Neural progenitor cell (in vitro differentiated cells): ENCODE data around the gene CD44. TPM values are rescaled to one million over a fixed set of nuclear protein-coding genes. Genes with fewer than 3 reads are reported as not detected.

Source experiments
- DNase-seq: peaks from one replicate; pipeline ENCODE4 v3.0.0-alpha.2; 2016; ENCODE audit warnings: low spot score
- H2AFZ ChIP-seq: fragments of 200-600 bp; sonication (generic); replicated peaks from 2 replicates; pipeline ENCODE4 v1.6.1; 2016; ENCODE audit warnings: antibody characterized with exemption
- H3F3A ChIP-seq: fragments of 200-600 bp; sonication (generic); 2 replicates; pipeline ENCODE4 v1.6.1; 2016; ENCODE audit warnings: antibody characterized with exemption, low read depth
- H3K27ac ChIP-seq: fragments of 200-600 bp; sonication (generic); 2 replicates; pipeline ENCODE4 v1.5.1; 2016; ENCODE audit warnings: mild to moderate bottlenecking
- H3K27me3 ChIP-seq: fragments of 200-600 bp; sonication (generic); 2 replicates; pipeline ENCODE4 v1.6.1; 2016; ENCODE audit warnings: mild to moderate bottlenecking, moderate library complexity
- H3K36me3 ChIP-seq: fragments of 200-600 bp; sonication (generic); 2 replicates; pipeline ENCODE4 v1.5.1; 2016
- H3K4me1 ChIP-seq: fragments of 200-600 bp; sonication (generic); 2 replicates; pipeline ENCODE4 v1.6.1; 2016; ENCODE audit warnings: mixed run types
- H3K4me2 ChIP-seq: fragments of 200-600 bp; sonication (generic); 2 replicates; pipeline ENCODE4 v1.6.1; 2016
- H3K4me3 ChIP-seq: fragments of 200-600 bp; sonication (generic); 2 replicates; pipeline ENCODE4 v1.5.1; 2016
- H3K79me2 ChIP-seq: fragments of 200-600 bp; sonication (generic); 2 replicates; pipeline ENCODE4 v1.6.1; 2016; ENCODE audit warnings: low read depth
- H3K9ac ChIP-seq: fragments of 200-600 bp; sonication (generic); 2 replicates; pipeline ENCODE4 v1.6.1; 2016
- H3K9me3 ChIP-seq: fragments of 200-600 bp; sonication (generic); 2 replicates; pipeline ENCODE4 v1.5.1; 2016; ENCODE audit warnings: low read depth
- H4K20me1 ChIP-seq: fragments of 200-600 bp; sonication (generic); 2 replicates; pipeline ENCODE4 v1.6.1; 2016; ENCODE audit warnings: low read depth
- H3K27ac Mint-ChIP-seq: 3 replicates; pipeline ENCODE4 v1.8.0; 2021; ENCODE audit warnings: mixed read lengths
- H3K27me3 Mint-ChIP-seq: 2 replicates; pipeline ENCODE4 v1.8.0; 2022; ENCODE audit warnings: low read depth, mild to moderate bottlenecking, inconsistent platforms, moderate library complexity, mixed read lengths; ENCODE audit not compliant: insufficient read depth
- H3K36me3 Mint-ChIP-seq: 3 replicates; pipeline ENCODE4 v1.8.0; 2021; ENCODE audit warnings: mixed read lengths
- H3K4me1 Mint-ChIP-seq: 3 replicates; pipeline ENCODE4 v1.8.0; 2021; ENCODE audit warnings: mixed read lengths
- H3K4me3 Mint-ChIP-seq: 3 replicates; pipeline ENCODE4 v1.8.0; 2021; ENCODE audit warnings: mild to moderate bottlenecking, moderate library complexity, mixed read lengths
- H3K9me3 Mint-ChIP-seq: 3 replicates; pipeline ENCODE4 v1.8.0; 2020; ENCODE audit warnings: mixed read lengths
- EZH2 ChIP-seq: fragments of 200-600 bp; sonication (generic); IDR thresholded peaks from 2 replicates; pipeline ENCODE4 v1.6.1; 2017; ENCODE audit warnings: antibody characterized with exemption, mild to moderate bottlenecking, moderate library complexity
- EZH2phosphoT487 ChIP-seq: fragments of 200-600 bp; sonication (generic); IDR thresholded peaks from 2 replicates; pipeline ENCODE4 v1.6.1; 2017; ENCODE audit warnings: antibody characterized with exemption
- total RNA-seq: library from RNA; depleted of rRNA; stranded (reverse); fragments of >200 nt; gene quantifications from 2 replicates; pipeline ENCODE4 v1.2.3, GENCODE V29; 2015; ENCODE audit warnings: low replicate concordance
- TF ChIP-seq, protein P1 (sequence below): fragments of 200-600 bp; sonication (generic); IDR thresholded peaks from 2 replicates; pipeline ENCODE4 v1.5.1; 2017; ENCODE audit warnings: antibody characterized with exemption, mild to moderate bottlenecking

The CD44 gene
- total RNA-seq, 1 donor from 2014 or later, result 1.4 TPM

GRCh38 chr11:35144806-35145205 lies 5.8 kb downstream of the CD44 start:
- no peak overlapping the region for H3K4me3 ChIP-seq
- no peaks in the 10 kb centered on the region for H4K20me1 ChIP-seq
- H3K27me3 Mint-ChIP-seq, result peaks cover 9% of the 10 kb centered on the region
- H3K4me3 Mint-ChIP-seq, result no peak overlapping the region
- no peaks in the 10 kb centered on the region for H3K9me3 ChIP-seq
- no peaks in the 10 kb centered on the region for H3K36me3 Mint-ChIP-seq
- no peak overlapping the region for H2AFZ ChIP-seq
- H3K36me3 ChIP-seq, result no peaks in the 10 kb centered on the region
- TF ChIP-seq, protein P1, sequence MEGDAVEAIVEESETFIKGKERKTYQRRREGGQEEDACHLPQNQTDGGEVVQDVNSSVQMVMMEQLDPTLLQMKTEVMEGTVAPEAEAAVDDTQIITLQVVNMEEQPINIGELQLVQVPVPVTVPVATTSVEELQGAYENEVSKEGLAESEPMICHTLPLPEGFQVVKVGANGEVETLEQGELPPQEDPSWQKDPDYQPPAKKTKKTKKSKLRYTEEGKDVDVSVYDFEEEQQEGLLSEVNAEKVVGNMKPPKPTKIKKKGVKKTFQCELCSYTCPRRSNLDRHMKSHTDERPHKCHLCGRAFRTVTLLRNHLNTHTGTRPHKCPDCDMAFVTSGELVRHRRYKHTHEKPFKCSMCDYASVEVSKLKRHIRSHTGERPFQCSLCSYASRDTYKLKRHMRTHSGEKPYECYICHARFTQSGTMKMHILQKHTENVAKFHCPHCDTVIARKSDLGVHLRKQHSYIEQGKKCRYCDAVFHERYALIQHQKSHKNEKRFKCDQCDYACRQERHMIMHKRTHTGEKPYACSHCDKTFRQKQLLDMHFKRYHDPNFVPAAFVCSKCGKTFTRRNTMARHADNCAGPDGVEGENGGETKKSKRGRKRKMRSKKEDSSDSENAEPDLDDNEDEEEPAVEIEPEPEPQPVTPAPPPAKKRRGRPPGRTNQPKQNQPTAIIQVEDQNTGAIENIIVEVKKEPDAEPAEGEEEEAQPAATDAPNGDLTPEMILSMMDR, result no peak
- TF ChIP-seq EZH2phosphoT487 (no peak), EZH2 (no peak)
- H3K4me1 ChIP-seq, result no peaks in the 10 kb centered on the region
- H3K4me1 Mint-ChIP-seq, result no peaks in the 10 kb centered on the region
- no peak for DNase-seq
- no peak overlapping the region for H3K4me2 ChIP-seq
- no peak overlapping the region for H3K9ac ChIP-seq
- H3K9me3 Mint-ChIP-seq, result no peaks in the 10 kb centered on the region
- H3K27ac ChIP-seq, result no peak overlapping the region
- H3F3A ChIP-seq, result no peaks in the 10 kb centered on the region
- H3K79me2 ChIP-seq, result no peaks in the 10 kb centered on the region
- no peak overlapping the region for H3K27ac Mint-ChIP-seq
- H3K27me3 ChIP-seq, result peaks cover 22% of the 10 kb centered on the region

DNA sequence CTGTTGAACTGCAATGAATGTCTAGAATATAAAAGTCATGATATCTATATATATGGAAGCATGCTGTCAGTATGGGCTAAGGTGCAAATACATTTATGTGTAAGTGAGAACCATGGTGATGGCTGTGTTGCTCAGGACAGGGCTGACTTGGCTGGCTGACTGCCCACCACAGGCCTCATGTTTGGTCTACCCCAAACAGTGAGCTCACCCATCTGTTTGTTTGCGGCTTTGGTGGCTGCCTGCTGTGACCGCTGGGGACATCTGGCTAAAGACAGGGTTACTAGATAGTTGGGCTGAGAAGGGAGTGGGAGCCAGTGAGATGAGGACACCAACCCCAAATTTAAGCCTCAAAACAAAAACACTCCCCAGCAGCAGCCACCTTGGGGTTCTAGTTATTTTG lies 6.3 kb downstream of the CD44 start:
- H3K27ac Mint-ChIP-seq, result no peak overlapping the region
- TF ChIP-seq EZH2phosphoT487 (no peak), EZH2 (no peak)
- TF ChIP-seq, protein P1, result no peak
- Histone ChIP-seq H3K9ac (no peak overlapping the region), H3K79me2 (no peaks in the 10 kb centered on the region), H3K36me3 (no peaks in the 10 kb centered on the region), H3K4me3 (no peak overlapping the region), H3K9me3 (no peaks in the 10 kb centered on the region), H3K27ac (no peak overlapping the region), H2AFZ (no peak overlapping the region), H4K20me1 (no peaks in the 10 kb centered on the region), H3K27me3 (peaks cover 18% of the 10 kb centered on the region), H3F3A (no peaks in the 10 kb centered on the region), H3K4me1 (no peaks in the 10 kb centered on the region), H3K4me2 (no peak overlapping the region)
- no peaks in the 10 kb centered on the region for H3K36me3 Mint-ChIP-seq
- no peaks in the 10 kb centered on the region for H3K4me1 Mint-ChIP-seq
- H3K9me3 Mint-ChIP-seq, result no peaks in the 10 kb centered on the region
- peaks cover 6% of the 10 kb centered on the region for H3K27me3 Mint-ChIP-seq
- no peak overlapping the region for H3K4me3 Mint-ChIP-seq
- DNase-seq, result no peak

- Histone ChIP-seq H3K4me1 (no peaks in the 10 kb centered on the region), H3K27me3 (peaks cover 10% of the 10 kb centered on the region), H3K4me2 (no peak overlapping the region), H3F3A (no peaks in the 10 kb centered on the region), H3K79me2 (no peaks in the 10 kb centered on the region), H2AFZ (no peak overlapping the region), H3K36me3 (no peaks in the 10 kb centered on the region), H3K9me3 (no peaks in the 10 kb centered on the region), H4K20me1 (no peaks in the 10 kb centered on the region), H3K9ac (no peak overlapping the region), H3K27ac (no peak overlapping the region), H3K4me3 (no peak overlapping the region)
- no peaks in the 10 kb centered on the region for H3K4me1 Mint-ChIP-seq
- H3K27ac Mint-ChIP-seq, result no peak overlapping the region
- TF ChIP-seq EZH2 (no peak), EZH2phosphoT487 (no peak)
- TF ChIP-seq, protein P1, result no peak
- no peak overlapping the region for H3K4me3 Mint-ChIP-seq
- no peak for DNase-seq
- peaks cover 3% of the 10 kb centered on the region for H3K27me3 Mint-ChIP-seq
- H3K9me3 Mint-ChIP-seq, result no peaks in the 10 kb centered on the region
- H3K36me3 Mint-ChIP-seq, result no peaks in the 10 kb centered on the region
Measured at GRCh38 chr11:35146074-35146521, 7.1 kb downstream of the CD44 start.
